ENCODE results near the gene MAMDC2.

MAMDC2 gene

GRCh38 chr9:70205366-70206020 is 161.8 kb downstream of the MAMDC2 start:
- no peak overlapping the region for H3K4me3 ChIP-seq (ENCODE audit: low read length)
- no peak for DNase-seq
- no peak overlapping the region for H3K9ac ChIP-seq (ENCODE audit: low read length)
- no peaks in the 10 kb centered on the region for H4K20me1 ChIP-seq (ENCODE audit: insufficient read depth, low read length)
- H3K9me3 ChIP-seq (replicated peaks; ENCODE audit: insufficient read depth, low read length), result no peaks in the 10 kb centered on the region
- H3K36me3 ChIP-seq (replicated peaks; ENCODE audit: insufficient read depth, low read length), result no peaks in the 10 kb centered on the region
- no peak overlapping the region for H3K4me2 ChIP-seq (ENCODE audit: low read depth, low read length)
- no peak for TF ChIP-seq EZH2 (optimal IDR thresholded peaks at IDR 0.05; ENCODE audit: low read depth, low read length)
- TF ChIP-seq CTCF (IDR thresholded peaks at IDR 0.05; ENCODE audit: low read length), result no peak
- H3K79me2 ChIP-seq (ENCODE audit: low read length), result no peaks in the 10 kb centered on the region
- no peaks in the 10 kb centered on the region for H3K27me3 ChIP-seq (replicated peaks; ENCODE audit: insufficient read depth, low read length)
- H3F3A ChIP-seq (ENCODE audit: insufficient read depth, low read length), result no peaks in the 10 kb centered on the region
- H3K4me1 ChIP-seq (ENCODE audit: low read length), result no peaks in the 10 kb centered on the region
- H2AFZ ChIP-seq (ENCODE audit: low read length), result no peak overlapping the region
- H3K9me2 ChIP-seq (replicated peaks; ENCODE audit: insufficient read depth, low read length), result no peaks in the 10 kb centered on the region
- H3K27ac ChIP-seq (ENCODE audit: low read length), result no peak overlapping the region

DNA sequence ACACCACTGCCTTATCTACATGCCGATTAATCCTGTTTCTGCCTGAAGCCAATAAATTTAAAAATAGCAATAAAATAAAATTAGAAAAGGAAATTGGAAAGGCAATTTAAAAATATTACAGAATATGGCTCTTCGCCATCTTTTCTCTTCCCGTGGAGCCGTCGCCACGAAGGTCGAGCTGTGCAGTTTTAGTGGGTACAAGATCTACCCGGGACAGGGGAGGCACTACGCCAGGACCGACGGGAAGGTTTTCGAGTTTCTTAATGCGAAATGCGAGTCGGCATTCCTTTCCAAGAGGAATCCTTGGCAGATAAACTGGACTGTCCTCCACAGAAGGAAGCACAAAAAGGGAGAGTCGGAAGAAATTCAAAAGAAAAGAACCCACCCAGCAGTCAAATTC is 173.4 kb downstream of the MAMDC2 start:
- no peaks in the 10 kb centered on the region for H4K20me1 ChIP-seq (ENCODE audit: insufficient read depth, low read length)

GRCh38 chr9:70218767-70219166 is 175.1 kb downstream of the MAMDC2 start:
- no peaks in the 10 kb centered on the region for H3K9me2 ChIP-seq (replicated peaks; ENCODE audit: insufficient read depth, low read length)
- no peak for DNase-seq
- TF ChIP-seq EZH2phosphoT487 (IDR thresholded peaks at IDR 0.05; ENCODE audit: low read length) (no peak), CTCF (IDR thresholded peaks at IDR 0.05; ENCODE audit: low read length) (no peak), EZH2 (optimal IDR thresholded peaks at IDR 0.05; ENCODE audit: low read depth, low read length) (no peak)

More for the DNA sequence above, 173.4 kb downstream of the MAMDC2 start:
- Histone ChIP-seq H3K79me2 (ENCODE audit: low read length) (no peaks in the 10 kb centered on the region), H2AFZ (ENCODE audit: low read length) (no peak overlapping the region), H3F3A (ENCODE audit: insufficient read depth, low read length) (no peaks in the 10 kb centered on the region), H3K9me3 (replicated peaks; ENCODE audit: insufficient read depth, low read length) (no peaks in the 10 kb centered on the region), H3K9ac (ENCODE audit: low read length) (no peak overlapping the region), H3K4me1 (ENCODE audit: low read length) (no peaks in the 10 kb centered on the region), H3K4me3 (ENCODE audit: low read length) (no peak overlapping the region), H3K27me3 (replicated peaks; ENCODE audit: insufficient read depth, low read length) (no peaks in the 10 kb centered on the region), H3K27ac (ENCODE audit: low read length) (no peak overlapping the region), H3K9me2 (replicated peaks; ENCODE audit: insufficient read depth, low read length) (no peaks in the 10 kb centered on the region), H3K4me2 (ENCODE audit: low read depth, low read length) (no peak overlapping the region), H3K36me3 (replicated peaks; ENCODE audit: insufficient read depth, low read length) (no peaks in the 10 kb centered on the region)
- TF ChIP-seq EZH2phosphoT487 (IDR thresholded peaks at IDR 0.05; ENCODE audit: low read length) (no peak), CTCF (IDR thresholded peaks at IDR 0.05; ENCODE audit: low read length) (no peak), EZH2 (optimal IDR thresholded peaks at IDR 0.05; ENCODE audit: low read depth, low read length) (no peak)
- DNase-seq, result no peak

More at GRCh38 chr9:70218767-70219166, 175.1 kb downstream of the MAMDC2 start:
- H2AFZ ChIP-seq (ENCODE audit: low read length), result no peak overlapping the region
- H3K9me3 ChIP-seq (replicated peaks; ENCODE audit: insufficient read depth, low read length), result no peaks in the 10 kb centered on the region
- no peaks in the 10 kb centered on the region for H3K27me3 ChIP-seq (replicated peaks; ENCODE audit: insufficient read depth, low read length)
- H3K4me2 ChIP-seq (ENCODE audit: low read depth, low read length), result no peak overlapping the region
- no peak overlapping the region for H3K4me3 ChIP-seq (ENCODE audit: low read length)
- H3F3A ChIP-seq (ENCODE audit: insufficient read depth, low read length), result no peaks in the 10 kb centered on the region
- H3K9ac ChIP-seq (ENCODE audit: low read length), result no peak overlapping the region
- no peak overlapping the region for H3K27ac ChIP-seq (ENCODE audit: low read length)
- H4K20me1 ChIP-seq (ENCODE audit: insufficient read depth, low read length), result no peaks in the 10 kb centered on the region
- no peaks in the 10 kb centered on the region for H3K79me2 ChIP-seq (ENCODE audit: low read length)
- no peaks in the 10 kb centered on the region for H3K36me3 ChIP-seq (replicated peaks; ENCODE audit: insufficient read depth, low read length)
- no peaks in the 10 kb centered on the region for H3K4me1 ChIP-seq (ENCODE audit: low read length)
